GM12892 (cell line): ENCODE data around the gene CSNK1D.

Experiments
- POLR2A ChIP-seq: IDR thresholded peaks from 2 replicates; pipeline ENCODE4 v1.6.1; 2011; ENCODE audit warnings: low read depth, low read length, control low read depth
- POLR2AphosphoS5 ChIP-seq: IDR thresholded peaks from 2 replicates; pipeline ENCODE4 v1.6.1; 2011; ENCODE audit warnings: low read depth, low read length, control low read depth

DNA sequence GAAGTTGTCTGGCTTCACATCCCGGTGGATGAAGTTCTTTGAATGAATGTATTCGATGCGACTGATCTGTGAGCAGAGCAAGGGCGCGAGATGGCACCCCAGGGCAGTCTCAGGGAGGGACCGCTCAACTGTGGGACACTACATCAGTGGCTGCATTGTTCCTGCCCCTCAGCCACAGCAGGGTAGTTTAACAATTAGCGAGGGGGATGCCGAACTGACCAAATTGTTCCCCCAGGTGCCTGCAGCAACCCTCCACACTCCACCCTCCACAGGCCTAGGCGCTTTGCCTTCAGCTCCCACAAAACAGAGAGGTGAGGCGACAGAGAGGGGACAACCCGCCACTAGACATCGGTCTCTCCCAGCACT, 20.3 kb downstream of the CSNK1D start:
- TF ChIP-seq POLR2A (peak; percentile 34; the same call in 1 of the 2 replicates), POLR2AphosphoS5 (no peak)
